ENCODE data around the gene ARHGAP24. TPM values are rescaled to one million over a fixed set of nuclear protein-coding genes. Genes with fewer than 3 reads are reported as not detected.

Gene ARHGAP24
- total and polyA plus RNA-seq, 2 of the 13 experiments (the other 11 are each of a cell fraction or from before 2014, with no cell fraction given), result 0.07 to 0.55 TPM

- Histone ChIP-seq H3K4me2 (ENCODE audit: low read depth, low read length) (no peak overlapping the region), H3K4me3 (replicated peaks in 1 of 3; ENCODE audit: insufficient read depth in 1 of 3, low read depth in 2 of 3, low read length in 3 of 3) (no peak overlapping the region), H3K79me2 (ENCODE audit: insufficient read depth, low read length) (no peaks in the 10 kb centered on the region), H3K9me3 (ENCODE audit: low read length) (no peaks in the 10 kb centered on the region), H2AFZ (ENCODE audit: low read length) (no peak overlapping the region), H3K9ac (ENCODE audit: insufficient read depth, low read depth, low read length) (no peak overlapping the region), H3K27me3 (ENCODE audit: control insufficient read depth in 1 of 2, insufficient read depth in 2 of 2, low read length in 2 of 2) (no peaks in the 10 kb centered on the region), H4K20me1 (ENCODE audit: insufficient read depth, low read length) (no peaks in the 10 kb centered on the region), H3K4me1 (ENCODE audit: insufficient read depth, low read length) (no peaks in the 10 kb centered on the region), H3K36me3 (replicated peaks in 1 of 2; ENCODE audit: control insufficient read depth in 1 of 2, insufficient read depth in 2 of 2, low read length in 2 of 2) (no peaks in the 10 kb centered on the region), H3K27ac (ENCODE audit: extremely low read length, insufficient read depth, low read length) (no peak overlapping the region)
- in situ Hi-C loops (cut with HindIII; ENCODE audit: extremely low pct_ligation_motif_present, low pct_unique_long_range_greater_than_20kb), result no loop called here
- no TSS peak for BruUV-seq (replicated peaks)
- ChIA-PET CTCF (ENCODE audit: low intra/inter-chr PET ratio, low total read pairs) (no interaction called here), POLR2A (no interaction called here)
- no peak for FAIRE-seq
- WGBS (ENCODE audit: low lambda C conversion rate), result 44% methylated on average over 2 of the region's 2 CpGs
- ATAC-seq, result no peak
- TF ChIP-seq TFDP2 (CRISPR knock-in tag; IDR thresholded peaks at IDR 0.05) (no peak), ZNF33A (CRISPR knock-in tag; IDR thresholded peaks at IDR 0.05; ENCODE audit: borderline replicate concordance) (no peak), TGIF2 (CRISPR knock-in tag; IDR thresholded peaks at IDR 0.05) (no peak), TEAD2 (CRISPR knock-in tag; IDR thresholded peaks at IDR 0.05) (no peak), ZNF562 (CRISPR knock-in tag; IDR thresholded peaks at IDR 0.05; ENCODE audit: borderline replicate concordance) (no peak), ZNF768 (CRISPR knock-in tag; IDR thresholded peaks at IDR 0.05) (no peak), ZBTB20 (CRISPR knock-in tag; IDR thresholded peaks at IDR 0.05; ENCODE audit: borderline replicate concordance, low read depth) (no peak), HOXA9 (CRISPR knock-in tag; IDR thresholded peaks at IDR 0.05; ENCODE audit: borderline replicate concordance) (no peak), KDM4B (CRISPR knock-in tag; IDR thresholded peaks at IDR 0.05) (no peak), FOXA1 (IDR thresholded peaks at IDR 0.05) (no peak), FOXA1 (CRISPR knock-in tag; IDR thresholded peaks at IDR 0.05) (no peak)
- TF ChIP-seq, protein P1, sequence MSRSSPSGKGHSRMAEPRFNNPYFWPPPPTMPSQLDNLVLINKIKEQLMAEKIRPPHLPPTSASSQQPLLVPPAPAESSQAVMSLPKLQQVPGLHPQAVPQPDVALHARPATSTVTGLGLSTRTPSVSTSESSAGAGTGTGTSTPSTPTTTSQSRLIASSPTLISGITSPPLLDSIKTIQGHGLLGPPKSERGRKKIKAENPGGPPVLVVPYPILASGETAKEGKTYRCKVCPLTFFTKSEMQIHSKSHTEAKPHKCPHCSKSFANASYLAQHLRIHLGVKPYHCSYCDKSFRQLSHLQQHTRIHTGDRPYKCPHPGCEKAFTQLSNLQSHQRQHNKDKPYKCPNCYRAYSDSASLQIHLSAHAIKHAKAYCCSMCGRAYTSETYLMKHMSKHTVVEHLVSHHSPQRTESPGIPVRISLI (CRISPR knock-in tag; IDR thresholded peaks at IDR 0.05; ENCODE audit: borderline replicate concordance), result no peak
- TF ChIP-seq, protein P2, sequence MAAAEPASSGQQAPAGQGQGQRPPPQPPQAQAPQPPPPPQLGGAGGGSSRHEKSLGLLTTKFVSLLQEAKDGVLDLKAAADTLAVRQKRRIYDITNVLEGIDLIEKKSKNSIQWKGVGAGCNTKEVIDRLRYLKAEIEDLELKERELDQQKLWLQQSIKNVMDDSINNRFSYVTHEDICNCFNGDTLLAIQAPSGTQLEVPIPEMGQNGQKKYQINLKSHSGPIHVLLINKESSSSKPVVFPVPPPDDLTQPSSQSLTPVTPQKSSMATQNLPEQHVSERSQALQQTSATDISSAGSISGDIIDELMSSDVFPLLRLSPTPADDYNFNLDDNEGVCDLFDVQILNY (CRISPR knock-in tag; conservative IDR thresholded peaks at IDR 0.05), result no peak
- intact Hi-C loops (cut with micrococcal nuclease; ENCODE audit: unreplicated experiment), result no loop called here
- no peak for DNase-seq (ENCODE audit: low spot score)
These were observed 182.0 kb downstream of the ARHGAP24 start for GRCh38 chr4:85656759-85657505.

Data from HepG2 (cell line).